Endothelial cell (in vitro differentiated cells): ENCODE measurements around the gene METTL26. TPM values are rescaled to one million over a fixed set of nuclear protein-coding genes. Genes with fewer than 3 reads are reported as not detected.

Experiments used
- DNase-seq: peaks from one replicate; pipeline ENCODE4 v3.0.0; 2021; ENCODE audit warnings: low spot score
- H3K27ac Mint-ChIP-seq: one replicate; pipeline ENCODE4 v1.8.0; 2021; ENCODE audit warnings: mixed read lengths, inconsistent platforms; ENCODE audit not compliant: unreplicated experiment
- H3K27me3 Mint-ChIP-seq: one replicate; pipeline ENCODE4 v1.8.0; 2021; ENCODE audit warnings: mild to moderate bottlenecking, moderate library complexity, mixed read lengths, inconsistent platforms; ENCODE audit not compliant: unreplicated experiment
- H3K36me3 Mint-ChIP-seq: one replicate; pipeline ENCODE4 v1.8.0; 2021; ENCODE audit warnings: mild to moderate bottlenecking, low read depth, mixed read lengths, inconsistent platforms; ENCODE audit not compliant: unreplicated experiment
- H3K4me1 Mint-ChIP-seq: one replicate; pipeline ENCODE4 v1.8.0; 2021; ENCODE audit warnings: mild to moderate bottlenecking, mixed read lengths, inconsistent platforms; ENCODE audit not compliant: unreplicated experiment
- H3K4me3 Mint-ChIP-seq: one replicate; pipeline ENCODE4 v1.8.0; 2021; ENCODE audit warnings: mild to moderate bottlenecking, mixed read lengths, inconsistent platforms; ENCODE audit not compliant: unreplicated experiment
- H3K9me3 Mint-ChIP-seq: one replicate; pipeline ENCODE4 v1.8.0; 2021; ENCODE audit warnings: mixed read lengths, inconsistent platforms; ENCODE audit not compliant: unreplicated experiment
- long read RNA-seq: library from polyadenylated mRNA; unstranded; transcript quantifications from one replicate; pipeline ENCODE4 v2.0.0, GENCODE V29; 2020; ENCODE audit not compliant: unreplicated experiment
- total RNA-seq: library from RNA; stranded (reverse); fragmentation: NEBNext Ultra II Directional; extraction: Animal tissue kit (Norgen Biotek cat#: 25700); gene quantifications from one replicate; pipeline ENCODE4 v1.2.1, GENCODE V29; 2021; ENCODE audit not compliant: unreplicated experiment
- TF ChIP-seq, protein P1 (sequence below): fragments of 200-600 bp; sonication (generic); IDR thresholded peaks from one replicate; pipeline ENCODE4 v1.5.0; 2021; ENCODE audit warnings: antibody characterized with exemption; ENCODE audit not compliant: unreplicated experiment

Gene METTL26
- 48.5 TPM for total RNA-seq
- long read RNA-seq, transcript METTL26-205 (5 exons, 726 nt) = minor isoform, 5 of 45 reads
- long read RNA-seq, transcript METTL26-201 (6 exons, 794 nt) = major isoform, 17 of 45 reads
- long read RNA-seq, partial matches to known transcripts = 1 of 45 reads
- long read RNA-seq, other reads (novel, unspliced or antisense) = 5 of 45 reads

DNA sequence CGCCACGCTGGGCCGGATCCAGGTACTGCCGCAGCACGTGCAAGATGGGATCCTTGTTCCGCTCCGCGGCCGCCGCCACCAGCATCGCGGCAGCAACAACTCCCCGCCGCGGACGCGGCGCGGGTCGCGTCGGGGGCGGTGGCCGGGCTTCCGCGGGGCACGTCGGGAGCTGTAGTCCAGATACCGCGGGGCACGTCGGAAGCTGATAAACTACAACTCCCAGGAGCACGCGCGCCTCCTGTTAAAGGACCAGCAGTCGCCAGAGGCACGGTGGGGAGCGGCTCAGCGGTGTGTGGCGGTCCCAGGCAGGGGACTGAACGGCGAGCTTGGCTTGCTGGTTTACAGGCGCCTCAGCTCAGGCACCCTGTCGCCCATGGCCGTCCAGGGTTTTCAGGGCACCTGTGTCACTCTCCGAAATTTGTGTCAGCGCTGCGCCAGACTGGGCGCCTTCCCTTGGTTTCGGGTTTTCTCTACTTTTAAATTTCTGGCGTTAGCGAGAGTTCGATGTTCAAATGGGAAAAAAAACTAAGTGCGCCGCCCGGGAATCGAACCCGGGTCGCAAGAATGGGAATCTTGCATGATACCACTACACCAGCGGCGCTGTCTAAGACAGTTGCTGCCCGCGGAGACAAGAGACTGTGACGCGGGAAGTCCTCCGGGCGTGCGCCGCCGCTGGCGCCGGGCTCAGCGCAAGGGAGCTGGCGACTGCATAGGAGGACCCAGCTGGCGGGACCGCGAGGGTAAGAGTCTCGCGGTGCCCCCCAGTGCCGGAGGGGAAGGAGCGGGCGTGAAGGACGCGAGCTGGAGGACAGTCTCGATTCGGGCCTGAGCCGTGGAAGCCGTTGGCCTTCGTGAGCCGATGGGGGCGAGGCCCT, at the start of gene METTL26:
Gene METTL26, minus strand, starts transcription at position 100 of the 875 bp plus-strand sequence. Its CDS starts 15 bp downstream, at position 85.
- Mint-ChIP-seq H3K4me1 (peaks cover 6% of the 10 kb centered on the region), H3K9me3 (no peaks in the 10 kb centered on the region), H3K27ac (peak within 1 kb of the TSS; percentile 92), H3K27me3 (peaks cover 8% of the 10 kb centered on the region), H3K36me3 (no peaks in the 10 kb centered on the region), H3K4me3 (peak within 1 kb of the TSS; percentile 94)
- DNase-seq = peak; percentile 88
- TF ChIP-seq, protein P1, sequence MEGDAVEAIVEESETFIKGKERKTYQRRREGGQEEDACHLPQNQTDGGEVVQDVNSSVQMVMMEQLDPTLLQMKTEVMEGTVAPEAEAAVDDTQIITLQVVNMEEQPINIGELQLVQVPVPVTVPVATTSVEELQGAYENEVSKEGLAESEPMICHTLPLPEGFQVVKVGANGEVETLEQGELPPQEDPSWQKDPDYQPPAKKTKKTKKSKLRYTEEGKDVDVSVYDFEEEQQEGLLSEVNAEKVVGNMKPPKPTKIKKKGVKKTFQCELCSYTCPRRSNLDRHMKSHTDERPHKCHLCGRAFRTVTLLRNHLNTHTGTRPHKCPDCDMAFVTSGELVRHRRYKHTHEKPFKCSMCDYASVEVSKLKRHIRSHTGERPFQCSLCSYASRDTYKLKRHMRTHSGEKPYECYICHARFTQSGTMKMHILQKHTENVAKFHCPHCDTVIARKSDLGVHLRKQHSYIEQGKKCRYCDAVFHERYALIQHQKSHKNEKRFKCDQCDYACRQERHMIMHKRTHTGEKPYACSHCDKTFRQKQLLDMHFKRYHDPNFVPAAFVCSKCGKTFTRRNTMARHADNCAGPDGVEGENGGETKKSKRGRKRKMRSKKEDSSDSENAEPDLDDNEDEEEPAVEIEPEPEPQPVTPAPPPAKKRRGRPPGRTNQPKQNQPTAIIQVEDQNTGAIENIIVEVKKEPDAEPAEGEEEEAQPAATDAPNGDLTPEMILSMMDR = no peak

DNA sequence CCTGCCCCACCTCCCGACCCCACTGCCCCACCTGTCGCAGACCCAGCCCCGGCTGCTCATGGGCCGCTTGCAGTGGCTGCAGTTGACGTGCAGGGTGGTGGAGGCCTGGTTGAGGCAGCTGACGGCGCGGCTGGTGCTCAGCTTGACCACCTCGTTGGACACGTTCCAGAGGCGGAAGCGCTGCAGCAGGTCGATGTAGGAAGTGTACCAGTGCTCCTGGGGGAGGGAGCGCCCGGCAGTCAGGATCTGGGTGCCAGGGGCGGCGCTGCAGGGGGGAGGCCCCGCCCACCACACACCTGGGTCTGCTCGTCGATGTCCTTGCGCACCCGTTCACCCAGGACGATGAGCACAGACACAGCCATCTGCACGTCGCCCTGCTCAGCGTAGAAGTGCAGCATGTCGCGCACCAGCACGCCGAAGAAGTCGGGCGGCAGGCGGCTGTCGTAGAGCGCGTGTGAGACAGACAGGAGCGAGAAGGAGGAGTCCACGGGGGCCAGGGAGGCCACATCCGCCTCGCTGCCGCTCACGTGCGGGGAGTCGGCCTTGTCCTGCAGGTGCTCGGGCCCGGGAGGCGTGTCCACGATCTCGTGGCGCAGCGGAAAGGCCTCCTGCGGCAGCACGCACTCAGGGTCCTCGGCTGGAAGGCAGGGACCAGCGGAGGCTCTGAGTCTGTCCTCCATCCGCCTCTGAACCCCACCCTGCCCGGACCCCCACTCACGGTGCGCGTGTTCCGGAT, 49.0 kb upstream of the METTL26 start:
- Mint-ChIP-seq H3K4me1 (peaks cover 9% of the 10 kb centered on the region), H3K27ac (no peak overlapping the region), H3K9me3 (no peaks in the 10 kb centered on the region), H3K36me3 (peaks cover 5% of the 10 kb centered on the region), H3K27me3 (peaks cover 14% of the 10 kb centered on the region), H3K4me3 (no peak overlapping the region)
- TF ChIP-seq, protein P1 = no peak
- DNase-seq = no peak

DNA sequence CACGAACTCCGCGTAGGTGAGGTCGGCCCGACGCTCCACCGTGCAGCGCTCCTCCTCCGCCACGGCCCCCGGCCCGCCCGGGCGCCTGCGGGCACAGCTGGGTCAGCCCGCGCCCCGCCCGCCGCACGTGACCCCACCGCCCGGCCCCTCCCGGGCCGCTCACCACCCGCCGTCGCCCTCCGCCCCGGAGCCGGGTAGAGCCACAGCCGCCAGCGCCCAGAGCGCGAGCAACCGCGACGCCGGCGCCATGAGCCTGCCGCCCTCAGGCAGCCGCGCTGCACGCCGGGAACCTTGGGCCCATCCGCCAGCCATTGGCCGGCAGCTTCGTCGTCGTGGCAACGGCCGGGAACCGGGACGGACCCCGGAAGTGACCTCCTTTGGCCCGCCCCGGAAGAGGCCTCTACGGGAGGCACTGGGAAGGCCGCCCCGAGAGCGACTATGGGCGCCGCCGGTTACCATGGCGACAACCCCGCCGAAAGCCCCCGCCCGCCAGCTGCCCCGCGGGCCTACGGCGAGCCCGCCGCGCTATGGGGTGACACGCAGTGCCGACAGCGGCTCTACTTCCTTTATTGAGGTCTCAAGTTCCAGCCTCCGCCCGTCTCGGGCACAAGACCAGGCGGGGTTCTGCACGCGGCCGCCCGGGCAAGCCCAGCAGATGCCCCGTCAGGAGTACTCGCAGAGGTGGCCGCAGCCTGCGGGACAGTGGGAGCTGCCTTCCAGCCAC, 48.1 kb upstream of the METTL26 start, which contains the start of gene JMJD8:
Gene JMJD8, minus strand, starts transcription at position 264 of the 724 bp plus-strand sequence. Its CDS starts 15 bp downstream, at position 249.
- H3K9me3 Mint-ChIP-seq = no peaks in the 10 kb centered on the region
- peaks cover 6% of the 10 kb centered on the region for H3K4me1 Mint-ChIP-seq
- TF ChIP-seq, protein P1 = no peak
- H3K36me3 Mint-ChIP-seq = peaks cover 5% of the 10 kb centered on the region
- peak; percentile 82 for DNase-seq
- peaks cover 15% of the 10 kb centered on the region for H3K27me3 Mint-ChIP-seq
- H3K4me3 Mint-ChIP-seq = peak within 1 kb of the TSS; percentile 47
- no peak within 1 kb of the TSS for H3K27ac Mint-ChIP-seq

DNA sequence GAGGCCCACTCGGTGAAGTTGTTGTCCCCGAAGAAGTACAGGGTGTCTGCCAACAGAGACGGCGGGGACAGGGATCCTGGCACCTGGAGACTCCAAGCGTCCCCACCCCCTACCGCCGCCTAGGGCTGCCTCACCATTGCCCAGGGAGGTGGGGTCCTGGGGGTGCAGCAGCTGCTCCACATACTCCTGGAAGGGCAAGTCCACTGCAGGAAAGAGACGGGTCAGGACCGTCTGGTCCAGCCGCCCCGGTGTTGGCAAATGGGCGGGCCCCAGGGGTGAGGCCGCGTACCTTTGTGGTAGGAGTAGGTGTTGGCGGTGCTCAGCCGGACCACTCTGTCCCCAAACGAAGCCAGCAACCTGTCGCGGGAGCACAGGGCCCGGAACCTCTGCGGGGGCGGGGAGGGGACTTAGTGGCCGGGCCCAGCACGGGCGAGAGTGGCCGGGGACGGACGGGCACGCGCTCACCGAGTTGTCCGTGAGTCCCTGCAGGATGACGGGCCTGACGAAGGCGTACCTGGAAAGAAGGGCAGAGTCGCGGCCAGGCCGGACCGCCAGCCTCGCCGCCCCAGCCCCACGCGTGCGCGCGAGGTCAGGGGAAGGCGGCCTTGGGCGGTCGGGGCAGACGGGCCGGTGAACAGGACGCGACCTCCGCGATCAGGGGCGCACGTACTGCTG, 47.4 kb upstream of the METTL26 start:
- Mint-ChIP-seq H3K4me3 (peak overlapping the region; percentile 47), H3K27ac (no peak overlapping the region), H3K27me3 (peaks cover 14% of the 10 kb centered on the region), H3K4me1 (peaks cover 6% of the 10 kb centered on the region), H3K36me3 (peaks cover 5% of the 10 kb centered on the region), H3K9me3 (no peaks in the 10 kb centered on the region)
- DNase-seq = no peak
- TF ChIP-seq, protein P1 = no peak
